Measurements from ENCODE around the gene GPR87.

GRCh38 chr3:151351219-151351618 is 34.6 kb upstream of the GPR87 start:
- no peak for TF ChIP-seq CTCF (conservative IDR thresholded peaks at IDR 0.05; ENCODE audit: low read depth, low read length)
- no peak for TF ChIP-seq EZH2 (IDR thresholded peaks at IDR 0.05; ENCODE audit: low read length, unreplicated experiment)
